SU-DHL-6 (cell line): ENCODE results near the gene CAMP.
A peak's percentile ranks its signal among the peaks of the same experiment; 100 is the strongest.

Experiments
- H2AFZ ChIP-seq: fragments of 200-600 bp; sonication (generic); 2 replicates; pipeline ENCODE4 v1.6.1; 2014; ENCODE audit warnings: low read depth, mild to moderate bottlenecking, moderate library complexity, mixed read lengths, antibody characterized with exemption, low read length; ENCODE audit not compliant: severe bottlenecking
- H3F3A ChIP-seq: fragments of 200-600 bp; shearing (Covaris generic); 2 replicates; pipeline ENCODE4 v1.6.0; 2016; ENCODE audit warnings: antibody characterized with exemption, mild to moderate bottlenecking; ENCODE audit not compliant: insufficient read depth
- H3K27ac ChIP-seq: fragments of 200-600 bp; sonication (generic); 2 replicates; pipeline ENCODE4 v1.5.1; 2016; ENCODE audit warnings: low read depth, mild to moderate bottlenecking, low read length, moderate library complexity, mixed read lengths
- H3K27me3 ChIP-seq: fragments of 200-600 bp; sonication (generic), shearing (Covaris generic); 2 replicates; pipeline ENCODE4 v1.6.0; 2014; ENCODE audit warnings: mild to moderate bottlenecking, low read length
- H3K36me3 ChIP-seq: fragments of 200-600 bp; sonication (generic); 2 replicates; pipeline ENCODE4 v1.6.1; 2014; ENCODE audit warnings: mild to moderate bottlenecking, low read length, mixed read lengths
- H3K4me2 ChIP-seq: fragments of 300-600, 200-600 bp; shearing (Covaris generic), sonication (generic); 2 replicates; pipeline ENCODE4 v1.6.0; 2014; ENCODE audit warnings: low read length, low read depth, mild to moderate bottlenecking; ENCODE audit not compliant: poor library complexity, severe bottlenecking
- H3K4me3 ChIP-seq: fragments of 200-600 bp; sonication (generic); 2 replicates; pipeline ENCODE4 v1.5.1; 2014; ENCODE audit warnings: antibody characterized with exemption, low read length, mild to moderate bottlenecking, mixed read lengths; ENCODE audit not compliant: insufficient read depth, poor library complexity, severe bottlenecking
- H3K79me2 ChIP-seq: fragments of 200-600 bp; sonication (generic); 2 replicates; pipeline ENCODE4 v1.6.1; 2014; ENCODE audit warnings: mild to moderate bottlenecking, low read length, moderate library complexity; ENCODE audit not compliant: insufficient read depth
- H3K9ac ChIP-seq: fragments of 200-600 bp; sonication (generic); 2 replicates; pipeline ENCODE4 v1.7.0; 2014; ENCODE audit warnings: mild to moderate bottlenecking, low read length
- H3K9me2 ChIP-seq: fragments of 200-600 bp; sonication (generic); replicated peaks from 2 replicates; pipeline ENCODE4 v1.6.1; 2014; ENCODE audit warnings: low read length; ENCODE audit not compliant: insufficient read depth
- H3K9me3 ChIP-seq: fragments of 200-600 bp; sonication (generic); 2 replicates; pipeline ENCODE4 v1.6.1; 2014; ENCODE audit warnings: low read length, mixed read lengths; ENCODE audit not compliant: insufficient read depth
- H4K20me1 ChIP-seq: fragments of 200-600 bp; sonication (generic); 2 replicates; pipeline ENCODE4 v1.6.1; 2014; ENCODE audit warnings: low read depth, mild to moderate bottlenecking, antibody characterized with exemption, low read length, moderate library complexity, mixed read lengths
- CTCF ChIP-seq: fragments of 200-600 bp; sonication (generic); IDR thresholded peaks from one replicate; pipeline ENCODE4 v1.5.1; 2017; ENCODE audit warnings: antibody characterized with exemption, mild to moderate bottlenecking, low read length, moderate library complexity; ENCODE audit not compliant: insufficient read depth, poor library complexity, severe bottlenecking
- EZH2phosphoT487 ChIP-seq: fragments of 200-600 bp; sonication (generic), shearing (Covaris generic); conservative IDR thresholded peaks from 2 replicates; pipeline ENCODE4 v1.6.1; 2018; ENCODE audit warnings: mild to moderate bottlenecking, antibody characterized with exemption, low read length, moderate library complexity, mixed read lengths

CAMP gene

GRCh38 chr3:48243886-48244285 lies 20.6 kb downstream of the CAMP start:
- Histone ChIP-seq H3K4me2 (peak overlapping the region; percentile 74), H3K27ac (peak overlapping the region; percentile 85), H3K9me2 (no peaks in the 10 kb centered on the region), H4K20me1 (peaks cover 7% of the 10 kb centered on the region; the same call in 1 of the 2 replicates), H2AFZ (no peak overlapping the region), H3K9me3 (no peaks in the 10 kb centered on the region), H3K27me3 (no peaks in the 10 kb centered on the region), H3K9ac (peak overlapping the region; percentile 75; the same call in 1 of the 2 replicates), H3K79me2 (peaks cover 77% of the 10 kb centered on the region), H3K36me3 (peaks cover 12% of the 10 kb centered on the region), H3F3A (peaks cover 36% of the 10 kb centered on the region), H3K4me3 (peak overlapping the region; percentile 30)
- TF ChIP-seq CTCF (no peak), EZH2phosphoT487 (no peak)

- Histone ChIP-seq H4K20me1 (peaks cover 7% of the 10 kb centered on the region; the same call in 1 of the 2 replicates), H3K27ac (no peak overlapping the region), H3K9me3 (no peaks in the 10 kb centered on the region), H2AFZ (no peak overlapping the region), H3K4me2 (peak overlapping the region; percentile 74), H3K9ac (no peak overlapping the region), H3K79me2 (peaks cover 79% of the 10 kb centered on the region), H3K9me2 (no peaks in the 10 kb centered on the region), H3F3A (peaks cover 36% of the 10 kb centered on the region), H3K27me3 (no peaks in the 10 kb centered on the region), H3K36me3 (peaks cover 14% of the 10 kb centered on the region), H3K4me3 (no peak overlapping the region)
- TF ChIP-seq EZH2phosphoT487 (no peak), CTCF (no peak)
Measured at GRCh38 chr3:48244461-48244860, 21.2 kb downstream of the CAMP start.

- Histone ChIP-seq H3K9ac (no peak overlapping the region), H3K4me3 (no peak overlapping the region), H3K79me2 (peaks cover 86% of the 10 kb centered on the region)
Measured at GRCh38 chr3:48245136-48245535, 21.8 kb downstream of the CAMP start.

More at GRCh38 chr3:48245136-48245535, 21.8 kb downstream of the CAMP start:
- peaks cover 17% of the 10 kb centered on the region for H3K36me3 ChIP-seq
- H4K20me1 ChIP-seq, result peaks cover 7% of the 10 kb centered on the region; the same call in 1 of the 2 replicates
- H3K27ac ChIP-seq, result no peak overlapping the region
- no peak overlapping the region for H2AFZ ChIP-seq
- no peaks in the 10 kb centered on the region for H3K9me3 ChIP-seq
- no peaks in the 10 kb centered on the region for H3K9me2 ChIP-seq
- H3K27me3 ChIP-seq, result no peaks in the 10 kb centered on the region
- no peak overlapping the region for H3K4me2 ChIP-seq
- H3F3A ChIP-seq, result peaks cover 36% of the 10 kb centered on the region
- TF ChIP-seq CTCF (no peak), EZH2phosphoT487 (no peak)
